HepG2 (cell line): ENCODE measurements around the gene CEBPB. TPM values are rescaled to one million over a fixed set of nuclear protein-coding genes. Genes with fewer than 3 reads are reported as not detected.
A peak's percentile ranks its signal among the peaks of the same experiment; 100 is the strongest.

Experiments used
- BRD4 ChIP-seq: sonication (generic); formaldehyde crosslinking; IDR thresholded peaks from 2 replicates; pipeline ENCODE4 v1.4.0; 2020; ENCODE audit warnings: missing genetic modification reagents
- FOXP1 ChIP-seq, 2 experiments: fragments of 450-650 bp in 1 of 2; IDR thresholded peaks; 2 replicates each; pipeline ENCODE4 v1.6.1; 2017 to 2018; ENCODE audit warnings: antibody characterized with exemption in 1 of 2
- HDAC6 ChIP-seq: fragments of 200-600 bp; sonication (generic); IDR thresholded peaks from 2 replicates; pipeline ENCODE4 v1.7.0; 2017; ENCODE audit warnings: mild to moderate bottlenecking, antibody characterized with exemption, low read length, low read depth
- HOXA5 ChIP-seq: sonication (generic); formaldehyde crosslinking; IDR thresholded peaks from 2 replicates; pipeline ENCODE4 v1.4.0; 2020; ENCODE audit warnings: missing genetic modification reagents
- NFE2L1 ChIP-seq: sonication (generic); formaldehyde crosslinking; IDR thresholded peaks from 2 replicates; pipeline ENCODE4 v1.4.0; 2020; ENCODE audit warnings: missing genetic modification reagents, mild to moderate bottlenecking, borderline replicate concordance
- NONO ChIP-seq, 2 experiments: fragments of 450-650 bp in 1 of 2; sonication (generic) in 1 of 2; formaldehyde crosslinking in 1 of 2; IDR thresholded peaks in 1 of 2; conservative IDR thresholded peaks in 1 of 2; 2 replicates each; pipeline versions ENCODE4 v1.6.1 to v1.8.0; 2017 to 2022; ENCODE audit warnings: mild to moderate bottlenecking in 1 of 2, missing genetic modification reagents in 1 of 2, moderate library complexity in 1 of 2
- RBFOX2 ChIP-seq: fragments of 200-400 bp; formaldehyde crosslinking; IDR thresholded peaks from 2 replicates; pipeline ENCODE4 v1.6.1; 2017; ENCODE audit warnings: low read depth, mild to moderate bottlenecking, low read length
- SMAD1 ChIP-seq: sonication (generic); formaldehyde crosslinking; IDR thresholded peaks from 2 replicates; pipeline ENCODE4 v1.4.0; 2020; ENCODE audit warnings: missing genetic modification reagents, low read depth, mild to moderate bottlenecking, borderline replicate concordance
- WIZ ChIP-seq: sonication (generic); formaldehyde crosslinking; IDR thresholded peaks from 2 replicates; pipeline ENCODE4 v1.5.1; 2020; ENCODE audit warnings: mild to moderate bottlenecking, missing genetic modification reagents
- ZBTB4 ChIP-seq: sonication (generic); formaldehyde crosslinking; IDR thresholded peaks from 2 replicates; pipeline ENCODE4 v1.4.0; 2020; ENCODE audit warnings: missing genetic modification reagents, mild to moderate bottlenecking, borderline replicate concordance
- ZFP36 ChIP-seq: fragments of 150-350 bp; IDR thresholded peaks from 2 replicates; pipeline ENCODE4 v1.6.1; 2018; ENCODE audit warnings: borderline replicate concordance, low read length, low read depth; ENCODE audit not compliant: partially characterized antibody
- ZNF264 ChIP-seq: sonication (generic); formaldehyde crosslinking; IDR thresholded peaks from 2 replicates; pipeline ENCODE4 v1.4.0; 2020; ENCODE audit warnings: missing genetic modification reagents
- ZNF512B ChIP-seq: sonication (generic); formaldehyde crosslinking; IDR thresholded peaks from 2 replicates; pipeline ENCODE4 v1.5.1; 2020; ENCODE audit warnings: missing genetic modification reagents, mild to moderate bottlenecking, borderline replicate concordance
- ZNF547 ChIP-seq: sonication (generic); formaldehyde crosslinking; IDR thresholded peaks from 2 replicates; pipeline ENCODE4 v1.5.1; 2020; ENCODE audit warnings: mild to moderate bottlenecking, missing genetic modification reagents
- ZNF574 ChIP-seq: sonication (generic); formaldehyde crosslinking; IDR thresholded peaks from 2 replicates; pipeline ENCODE4 v1.4.0; 2020; ENCODE audit warnings: missing genetic modification reagents
- ZNF597 ChIP-seq: sonication (generic); formaldehyde crosslinking; IDR thresholded peaks from 2 replicates; pipeline ENCODE4 v1.5.0; 2020; ENCODE audit warnings: missing genetic modification reagents
- ZNF773 ChIP-seq: sonication (generic); formaldehyde crosslinking; IDR thresholded peaks from 2 replicates; pipeline ENCODE4 v1.4.0; 2020; ENCODE audit warnings: missing genetic modification reagents, borderline replicate concordance
- polyA plus RNA-seq, 8 experiments: library from polyadenylated mRNA; depleted of rRNA in 3 of 8; stranded (reverse) in 7 of 8; unstranded in 1 of 8; fragments of >200 nt; fragmentation: Illumina TruSeq in 4 of 8; extraction: Trizol in 4 of 8; gene quantifications; 2 replicates each; pipeline versions ENCODE4 v1.2.1 to v1.2.3, GENCODE V29; 2011 to 2016; ENCODE audit warnings: low read depth in 4 of 8, missing spikeins in 1 of 8, mixed read lengths in 1 of 8; ENCODE audit not compliant: insufficient read depth in 1 of 8
- total RNA-seq, 5 experiments: library from RNA; depleted of rRNA; stranded (reverse); fragments of >200 nt; fragmentation: Illumina TruSeq; extraction: Trizol; gene quantifications; 2 replicates each; pipeline ENCODE4 v1.2.3, GENCODE V29; 2016; ENCODE audit warnings: low read depth in 1 of 5

The CEBPB gene
- total and polyA plus RNA-seq, 2 of the 13 experiments (the other 11 are each of a cell fraction or from before 2014, with no cell fraction given): 18.5 to 28.2 TPM

GRCh38 chr20:50152394-50153152, 38.1 kb upstream of the CEBPB start (continued):
- no peak for TF ChIP-seq ZBTB4 (CRISPR knock-in tag)
- no peak for TF ChIP-seq FOXP1 (IDR thresholded peaks at IDR 0.05)
- no peak for TF ChIP-seq FOXP1 (CRISPR knock-in tag; IDR thresholded peaks at IDR 0.05)
- no peak for TF ChIP-seq HOXA5
- TF ChIP-seq ZFP36: no peak
- no peak for TF ChIP-seq ZNF574
- TF ChIP-seq ZNF773 (CRISPR knock-in tag): no peak
- TF ChIP-seq WIZ (CRISPR knock-in tag): no peak; the same call in 1 of the 2 replicates
- no peak for TF ChIP-seq BRD4 (CRISPR knock-in tag)
- no peak for TF ChIP-seq RBFOX2
- no peak for TF ChIP-seq HDAC6
- 0 out of 2 replicates have a peak, but pooled peaks have one; percentile 11 for TF ChIP-seq ZNF547 (CRISPR knock-in tag)
- 0 out of 2 replicates have a peak, but pooled peaks have one; percentile 40 for TF ChIP-seq SMAD1 (CRISPR knock-in tag)
- TF ChIP-seq ZNF597: no peak
- TF ChIP-seq ZNF512B (CRISPR knock-in tag): peak; percentile 81; the same call in 1 of the 2 replicates
- no peak for TF ChIP-seq ZNF264 (CRISPR knock-in tag)
- no peak for TF ChIP-seq NFE2L1
- no peak for TF ChIP-seq NONO (IDR thresholded peaks at IDR 0.05)
- TF ChIP-seq NONO (CRISPR knock-in tag; conservative IDR thresholded peaks at IDR 0.05): no peak; the same call in 1 of the 2 replicates
